OCI-LY1 (cell line): ENCODE results near the gene PNPLA7.

ENCODE experiments used
- H2AFZ ChIP-seq: fragments of 200-600 bp; sonication (generic), shearing (Covaris generic); 2 replicates; pipeline ENCODE4 v1.6.0; 2014; ENCODE audit warnings: antibody characterized with exemption, mild to moderate bottlenecking, low read length
- H3F3A ChIP-seq: fragments of 200-600 bp; sonication (generic), shearing (Covaris generic); 2 replicates; pipeline ENCODE4 v1.6.0; 2014; ENCODE audit warnings: mild to moderate bottlenecking, antibody characterized with exemption, low read length, moderate library complexity; ENCODE audit not compliant: insufficient read depth
- H3K27ac ChIP-seq: fragments of 200-600 bp; sonication (generic); 2 replicates; pipeline ENCODE4 v1.5.1; 2014; ENCODE audit warnings: low read length, mixed run types, mild to moderate bottlenecking, low read depth; ENCODE audit not compliant: poor library complexity, severe bottlenecking
- H3K27me3 ChIP-seq: fragments of 200-600 bp; sonication (generic); 2 replicates; pipeline ENCODE4 v1.6.0; 2014; ENCODE audit warnings: antibody characterized with exemption, mild to moderate bottlenecking, low read length, moderate library complexity; ENCODE audit not compliant: insufficient read depth
- H3K36me3 ChIP-seq: fragments of 200-600 bp; sonication (generic); 2 replicates; pipeline ENCODE4 v1.6.1; 2014; ENCODE audit warnings: mild to moderate bottlenecking, antibody characterized with exemption, low read length, moderate library complexity, mixed read lengths; ENCODE audit not compliant: insufficient read depth
- H3K4me1 ChIP-seq: fragments of 200-600 bp; sonication (generic); 2 replicates; pipeline ENCODE4 v1.5.1; 2014; ENCODE audit warnings: mild to moderate bottlenecking, low read length, moderate library complexity; ENCODE audit not compliant: insufficient read depth, severe bottlenecking
- H3K4me2 ChIP-seq: fragments of 200-600 bp; sonication (generic), shearing (Covaris generic); 2 replicates; pipeline ENCODE4 v1.6.1; 2014; ENCODE audit warnings: low read length
- H3K4me3 ChIP-seq: fragments of 200-600 bp; sonication (generic); 2 replicates; pipeline ENCODE4 v1.5.1; 2014; ENCODE audit warnings: low read length, low read depth, mild to moderate bottlenecking, mixed read lengths; ENCODE audit not compliant: poor library complexity, severe bottlenecking
- H3K79me2 ChIP-seq: fragments of 200-600 bp; shearing (Covaris generic); 2 replicates; pipeline ENCODE4 v1.6.1; 2016; ENCODE audit warnings: mixed run types, low read length, mixed read lengths; ENCODE audit not compliant: insufficient read depth
- H3K9ac ChIP-seq: fragments of 200-600 bp; sonication (generic), shearing (Covaris generic); 2 replicates; pipeline ENCODE4 v1.6.1; 2014; ENCODE audit warnings: mild to moderate bottlenecking, low read length, mixed read lengths
- H3K9me2 ChIP-seq: fragments of 200-600 bp; sonication (generic), shearing (Covaris generic); 2 replicates; pipeline ENCODE4 v1.6.1; 2014; ENCODE audit warnings: low read depth, mild to moderate bottlenecking, low read length, mixed read lengths
- H3K9me3 ChIP-seq: fragments of 200-600 bp; shearing (Covaris generic); 2 replicates; pipeline ENCODE4 v1.6.1; 2014; ENCODE audit warnings: low read length, mixed read lengths
- H4K20me1 ChIP-seq: fragments of 200-600 bp; sonication (generic), shearing (Covaris generic); 2 replicates; pipeline ENCODE4 v1.6.0; 2016; ENCODE audit warnings: mild to moderate bottlenecking, low read length; ENCODE audit not compliant: insufficient read depth
- CTCF ChIP-seq: fragments of 200-600 bp; sonication (generic), shearing (Covaris generic); IDR thresholded peaks from 2 replicates; pipeline ENCODE4 v1.5.1; 2017; ENCODE audit warnings: mild to moderate bottlenecking, antibody characterized with exemption, low read length, moderate library complexity, mixed read lengths
- EZH2 ChIP-seq: fragments of 200-600 bp; sonication (generic), shearing (Covaris generic); IDR thresholded peaks from 2 replicates; pipeline ENCODE4 v1.8.0; 2017; ENCODE audit warnings: borderline replicate concordance, mixed run types, mild to moderate bottlenecking, antibody characterized with exemption, low read length, moderate library complexity, mixed read lengths

Gene PNPLA7

GRCh38 chr9:137488906-137489305, 61.3 kb downstream of the PNPLA7 start:
- H3K36me3 ChIP-seq = no peaks in the 10 kb centered on the region
- TF ChIP-seq EZH2 = no peak
- no peak for TF ChIP-seq CTCF
- H3K9me3 ChIP-seq = no peaks in the 10 kb centered on the region
- no peak overlapping the region for H3K27ac ChIP-seq
- H3K27me3 ChIP-seq = no peaks in the 10 kb centered on the region
- H3K4me3 ChIP-seq = no peak overlapping the region
- H3K9me2 ChIP-seq = no peaks in the 10 kb centered on the region
- no peak overlapping the region for H2AFZ ChIP-seq
- no peak overlapping the region for H3K4me2 ChIP-seq
- H3K4me1 ChIP-seq = no peaks in the 10 kb centered on the region
- H3F3A ChIP-seq = no peaks in the 10 kb centered on the region
- H4K20me1 ChIP-seq = no peaks in the 10 kb centered on the region
- no peaks in the 10 kb centered on the region for H3K79me2 ChIP-seq
- no peak overlapping the region for H3K9ac ChIP-seq

- no peaks in the 10 kb centered on the region for H3K27me3 ChIP-seq
- no peaks in the 10 kb centered on the region for H3K9me2 ChIP-seq
- no peak for TF ChIP-seq EZH2
- TF ChIP-seq CTCF = no peak
- H2AFZ ChIP-seq = no peak overlapping the region
- no peak overlapping the region for H3K27ac ChIP-seq
- no peaks in the 10 kb centered on the region for H3F3A ChIP-seq
- H4K20me1 ChIP-seq = no peaks in the 10 kb centered on the region
- no peaks in the 10 kb centered on the region for H3K36me3 ChIP-seq
- H3K9me3 ChIP-seq = no peaks in the 10 kb centered on the region
- no peaks in the 10 kb centered on the region for H3K4me1 ChIP-seq
- no peak overlapping the region for H3K4me3 ChIP-seq
- H3K79me2 ChIP-seq = no peaks in the 10 kb centered on the region
- H3K9ac ChIP-seq = no peak overlapping the region
- no peak overlapping the region for H3K4me2 ChIP-seq
Measured at GRCh38 chr9:137488327-137488653, 61.9 kb downstream of the PNPLA7 start.

GRCh38 chr9:137487454-137488326, 62.5 kb downstream of the PNPLA7 start:
- no peaks in the 10 kb centered on the region for H3K36me3 ChIP-seq
- TF ChIP-seq CTCF = no peak
- no peak for TF ChIP-seq EZH2
- no peak overlapping the region for H3K9ac ChIP-seq
- H3K4me3 ChIP-seq = no peak overlapping the region
- H3K4me1 ChIP-seq = no peaks in the 10 kb centered on the region
- H3K79me2 ChIP-seq = no peaks in the 10 kb centered on the region
- no peaks in the 10 kb centered on the region for H4K20me1 ChIP-seq
- no peaks in the 10 kb centered on the region for H3K27me3 ChIP-seq
- no peaks in the 10 kb centered on the region for H3K9me3 ChIP-seq
- H3K9me2 ChIP-seq = no peaks in the 10 kb centered on the region
- H3K4me2 ChIP-seq = no peak overlapping the region
- no peak overlapping the region for H2AFZ ChIP-seq
- H3F3A ChIP-seq = no peaks in the 10 kb centered on the region
- H3K27ac ChIP-seq = no peak overlapping the region
